DND-41 (cell line): ENCODE results near the gene SFSWAP.

Experiments
- CTCF ChIP-seq: IDR thresholded peaks from 2 replicates; pipeline ENCODE4 v1.5.1; 2012; ENCODE audit warnings: borderline replicate concordance, low read length, moderate library complexity, mild to moderate bottlenecking; ENCODE audit not compliant: poor library complexity, severe bottlenecking; ENCODE audit errors: extremely low read depth
- EZH2 ChIP-seq: IDR thresholded peaks from 3 replicates; pipeline ENCODE4 v1.6.1; 2012; ENCODE audit warnings: borderline replicate concordance, low read depth, mild to moderate bottlenecking, moderate library complexity, low read length, inconsistent platforms; ENCODE audit not compliant: severe bottlenecking

GRCh38 chr12:131740626-131741025 is 29.7 kb downstream of the SFSWAP start:
- TF ChIP-seq CTCF (no peak), EZH2 (no peak)
